ENCODE results near the gene CDH4. TPM values are rescaled to one million over a fixed set of nuclear protein-coding genes. Genes with fewer than 3 reads are reported as not detected.

CDH4 gene
- polyA plus RNA-seq, 1 experiment: 1.5 TPM

DNA sequence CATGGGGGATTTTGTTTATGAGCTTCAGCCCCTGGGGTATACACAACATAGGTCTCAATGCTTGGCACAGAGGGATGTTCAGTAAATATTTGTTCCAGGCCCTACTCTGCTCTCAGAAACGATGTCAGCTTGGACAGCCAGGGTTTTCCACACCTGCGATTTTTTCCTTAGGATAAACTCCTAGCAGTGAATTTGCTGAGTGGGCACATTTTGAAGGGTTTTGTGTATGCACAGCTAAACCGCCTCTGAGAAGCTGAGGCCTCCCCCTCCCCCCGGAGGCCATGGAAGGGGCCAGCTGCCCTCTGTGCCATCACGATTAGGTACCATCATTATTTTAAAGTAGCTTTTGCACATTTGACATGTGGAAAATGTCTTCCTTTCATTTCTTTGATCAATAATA lies 614.1 kb downstream of the CDH4 start:
- H3K36me3 ChIP-seq (ENCODE audit: control insufficient read depth, insufficient read depth, low read length): no peaks in the 10 kb centered on the region
- DNase-seq (ENCODE audit: low read depth): no peak
- H3K27me3 ChIP-seq (ENCODE audit: control insufficient read depth, insufficient read depth, low read length): no peaks in the 10 kb centered on the region
- POLR2A ChIA-PET: no interaction called here
- no peak for TF ChIP-seq CTCF (IDR thresholded peaks at IDR 0.05; ENCODE audit: insufficient read depth, low read depth, low read length)
- CTCF ChIA-PET: interaction anchor here (1.4 kb wide), 1 partner anchor 21 kb away, joined by 5 read pairs; no protein-coding TSS in a partner anchor
- H3K4me3 ChIP-seq (ENCODE audit: low read depth, low read length): no peak overlapping the region

- no peak for TF ChIP-seq CTCF (IDR thresholded peaks at IDR 0.05; ENCODE audit: insufficient read depth, low read depth, low read length)
- ChIA-PET POLR2A (no interaction called here), CTCF (no interaction called here)
- Histone ChIP-seq H3K27me3 (ENCODE audit: control insufficient read depth, insufficient read depth, low read length) (no peaks in the 10 kb centered on the region), H3K36me3 (ENCODE audit: control insufficient read depth, insufficient read depth, low read length) (no peaks in the 10 kb centered on the region), H3K4me3 (ENCODE audit: low read depth, low read length) (no peak overlapping the region)
- no peak for DNase-seq (ENCODE audit: low read depth)
Observed at GRCh38 chr20:61868006-61868405, 615.9 kb downstream of the CDH4 start.

- ChIA-PET CTCF (interaction anchor here (0.6 kb wide), 1 partner anchor 367 kb away, joined by 3 read pairs; no protein-coding TSS in a partner anchor), POLR2A (no interaction called here)
- Histone ChIP-seq H3K36me3 (ENCODE audit: control insufficient read depth, insufficient read depth, low read length) (no peaks in the 10 kb centered on the region), H3K27me3 (ENCODE audit: control insufficient read depth, insufficient read depth, low read length) (no peaks in the 10 kb centered on the region), H3K4me3 (ENCODE audit: low read depth, low read length) (no peak overlapping the region)
- no peak for DNase-seq (ENCODE audit: low read depth)
- no peak for TF ChIP-seq CTCF (IDR thresholded peaks at IDR 0.05; ENCODE audit: insufficient read depth, low read depth, low read length)
Observed at GRCh38 chr20:61868466-61869090, 616.5 kb downstream of the CDH4 start.

DNA sequence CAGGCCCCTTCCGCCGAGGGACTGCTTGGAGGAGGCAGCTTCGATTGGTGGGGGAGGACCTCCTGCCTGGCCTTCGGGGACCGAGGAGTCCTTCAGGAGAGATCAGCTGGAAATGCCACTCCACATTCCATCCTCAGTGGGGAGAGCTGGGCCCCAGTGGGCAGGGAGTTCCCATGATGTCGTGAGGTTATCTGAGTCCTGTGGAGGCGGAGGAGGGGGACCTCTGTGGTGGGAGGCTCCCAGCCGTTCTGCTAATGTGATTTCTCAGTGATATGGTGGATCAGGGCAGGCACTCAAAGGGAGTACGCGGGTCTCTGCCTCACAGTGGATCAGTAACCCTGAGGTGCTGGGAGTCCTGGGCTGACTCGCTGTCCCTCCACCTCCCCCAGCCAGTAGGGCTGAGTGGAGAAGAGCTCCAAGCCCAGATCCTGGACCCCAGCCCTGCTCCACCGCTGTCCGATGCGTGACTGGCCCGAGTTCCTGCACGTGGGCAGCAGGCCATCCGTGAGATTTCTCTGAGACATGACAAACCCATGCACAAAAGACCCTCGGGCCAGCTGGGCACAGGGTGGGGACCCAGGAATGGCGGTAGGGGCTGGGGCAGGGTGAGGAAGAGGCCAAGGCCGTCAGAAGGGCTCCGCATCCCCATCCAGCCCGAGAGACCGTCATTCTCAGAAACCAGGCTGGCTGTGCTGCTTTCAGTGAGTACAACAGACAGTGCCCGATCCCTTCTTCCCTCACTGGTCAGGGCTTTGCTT lies 617.9 kb downstream of the CDH4 start:
- no peaks in the 10 kb centered on the region for H3K27me3 ChIP-seq (ENCODE audit: control insufficient read depth, insufficient read depth, low read length)
- POLR2A ChIA-PET: no interaction called here
- no peaks in the 10 kb centered on the region for H3K36me3 ChIP-seq (ENCODE audit: control insufficient read depth, insufficient read depth, low read length)
- TF ChIP-seq CTCF (IDR thresholded peaks at IDR 0.05; ENCODE audit: insufficient read depth, low read depth, low read length): no peak
- no peak for DNase-seq (ENCODE audit: low read depth)
- no peak overlapping the region for H3K4me3 ChIP-seq (ENCODE audit: low read depth, low read length)
- CTCF ChIA-PET: no interaction called here

DNA sequence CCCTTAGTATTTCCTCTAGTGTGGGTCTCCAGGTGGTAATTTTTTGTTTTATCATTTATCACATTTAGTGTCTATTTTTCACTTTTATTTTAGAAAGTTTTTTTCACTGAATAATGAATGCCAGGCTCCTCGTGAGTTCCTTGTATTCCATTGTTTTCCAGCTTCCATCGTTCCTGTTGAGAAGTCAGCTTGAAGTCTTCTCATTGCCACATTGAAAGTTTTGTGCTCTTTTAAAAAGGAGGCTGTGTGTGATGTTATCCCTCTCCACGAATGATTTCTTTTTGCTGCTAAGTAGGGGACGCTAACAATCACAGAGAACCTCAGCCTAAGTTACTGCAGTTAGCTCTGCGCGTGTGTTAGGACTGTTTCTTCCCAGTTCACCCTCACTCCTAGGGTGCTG lies 619.1 kb downstream of the CDH4 start:
- POLR2A ChIA-PET: no interaction called here
- TF ChIP-seq CTCF (IDR thresholded peaks at IDR 0.05; ENCODE audit: insufficient read depth, low read depth, low read length): no peak
- CTCF ChIA-PET: no interaction called here
- H3K36me3 ChIP-seq (ENCODE audit: control insufficient read depth, insufficient read depth, low read length): no peaks in the 10 kb centered on the region
- no peak overlapping the region for H3K4me3 ChIP-seq (ENCODE audit: low read depth, low read length)
- no peak for DNase-seq (ENCODE audit: low read depth)
- H3K27me3 ChIP-seq (ENCODE audit: control insufficient read depth, insufficient read depth, low read length): no peaks in the 10 kb centered on the region

Data from BJ (cell line).